GM12878 (cell line): ENCODE data around the gene SETD1A. TPM values are rescaled to one million over a fixed set of nuclear protein-coding genes. Genes with fewer than 3 reads are reported as not detected.

Source experiments
- ATAC-seq: fragments of 200-7000 bp; cut with Tn5 transposase; 3 replicates; pipeline ENCODE4 v1.9.1; 2020; ENCODE audit warnings: mild to moderate bottlenecking, moderate library complexity
- BruUV-seq: library from RNA; stranded (reverse); fragments of 400-500 nt; replicated peaks from 2 replicates; lab custom pipeline; 2021; lab: Mats Ljungman, UMichigan
- CTCF ChIA-PET: fragments of 300-600 bp; sonication (Branson Sonifier 250); formaldehyde crosslinking; extraction: SDS; loops from one replicate; lab custom pipeline; 2021; ENCODE audit warnings: inconsistent platforms; lab: Yijun Ruan, JAX
- POLR2A ChIA-PET: fragments of 350-600 bp; formaldehyde crosslinking; extraction: SDS; loops from one replicate; lab custom pipeline; 2021; ENCODE audit warnings: inconsistent platforms; lab: Charles Lee
- RAD21 ChIA-PET: fragments of 300-600 bp; sonication (Branson Sonifier 250); formaldehyde crosslinking; loops from one replicate; lab custom pipeline; 2023; ENCODE audit warnings: antibody characterized with exemption; ENCODE audit not compliant: unreplicated experiment; lab: Charles Lee
- SMC1A ChIA-PET: fragments of 300-600 bp; sonication (Branson Sonifier 250); formaldehyde crosslinking; loops from one replicate; lab custom pipeline; 2023; ENCODE audit not compliant: unreplicated experiment, uncharacterized antibody; lab: Charles Lee
- DNase-seq: peaks from one replicate; pipeline ENCODE4 v3.0.0-alpha.2; 2011; ENCODE audit warnings: low read depth, low spot score
- FAIRE-seq: peaks from 3 replicates; lab custom pipeline; 2011; peaks lifted over from hg19 to GRCh38; lab: Jason Lieb, UNC
- H2AFZ ChIP-seq: 2 replicates; pipeline ENCODE4 v1.6.0; 2011; ENCODE audit warnings: low read depth, low read length, control low read depth; ENCODE audit not compliant: control insufficient read depth
- H3K27ac ChIP-seq: 2 replicates; pipeline ENCODE4 v1.5.1; 2011; ENCODE audit warnings: control low read depth; ENCODE audit not compliant: control insufficient read depth, insufficient read depth
- H3K27me3 ChIP-seq, 2 experiments: replicated peaks in 1 of 2; 2 replicates each; pipeline versions ENCODE4 v1.6.0 to v1.6.1; 2011; ENCODE audit warnings: low read length in 1 of 2; ENCODE audit not compliant: control insufficient read depth in 2 of 2, insufficient read depth in 2 of 2
- H3K36me3 ChIP-seq, 2 experiments: 2 replicates each; pipeline ENCODE4 v1.5.1; 2011; ENCODE audit warnings: low read length in 1 of 2; ENCODE audit not compliant: control insufficient read depth in 2 of 2, insufficient read depth in 2 of 2
- H3K4me1 ChIP-seq: 2 replicates; pipeline ENCODE4 v1.6.1; 2011; ENCODE audit warnings: mild to moderate bottlenecking, low read length, moderate library complexity, mixed read lengths; ENCODE audit not compliant: control insufficient read depth, insufficient read depth
- H3K4me2 ChIP-seq: 2 replicates; pipeline ENCODE4 v1.6.0; 2011; ENCODE audit warnings: control low read depth; ENCODE audit not compliant: control insufficient read depth, insufficient read depth
- H3K4me3 ChIP-seq: fragments of 200-600 bp; sonication (generic); 2 replicates; pipeline ENCODE4 v1.5.1; 2016
- H3K79me2 ChIP-seq: 2 replicates; pipeline ENCODE4 v1.6.0; 2011; ENCODE audit warnings: low read length; ENCODE audit not compliant: control insufficient read depth, insufficient read depth
- H3K9ac ChIP-seq: 2 replicates; pipeline ENCODE4 v1.8.0; 2011; ENCODE audit warnings: low read length, control low read depth, mixed read lengths; ENCODE audit not compliant: control insufficient read depth, insufficient read depth
- H3K9me3 ChIP-seq: replicated peaks from 3 replicates; pipeline ENCODE4 v1.5.1; 2011; ENCODE audit warnings: mild to moderate bottlenecking, low read length; ENCODE audit not compliant: control insufficient read depth, insufficient read depth
- H4K20me1 ChIP-seq: 2 replicates; pipeline ENCODE4 v1.6.0; 2011; ENCODE audit not compliant: control insufficient read depth, insufficient read depth
- E2F8 ChIP-seq: fragments of 450-650 bp; IDR thresholded peaks from 2 replicates; pipeline ENCODE4 v1.6.1; 2018; ENCODE audit warnings: mild to moderate bottlenecking, low read depth, moderate library complexity; ENCODE audit not compliant: partially characterized antibody
- FOS ChIP-seq: IDR thresholded peaks from 3 replicates; pipeline ENCODE4 v1.6.1; 2011; ENCODE audit warnings: borderline replicate concordance; ENCODE audit not compliant: insufficient read length; ENCODE audit errors: extremely low read depth
- HDGF ChIP-seq: fragments of 450-650 bp; IDR thresholded peaks from 2 replicates; pipeline ENCODE4 v1.6.1; 2016; ENCODE audit warnings: antibody characterized with exemption
- KDM1A ChIP-seq: fragments of 200-600 bp; sonication (generic); IDR thresholded peaks from 2 replicates; pipeline ENCODE4 v1.6.1; 2016; ENCODE audit warnings: borderline replicate concordance
- NBN ChIP-seq: fragments of 450-650 bp; IDR thresholded peaks from 2 replicates; pipeline ENCODE4 v1.6.1; 2016
- NFIC ChIP-seq: IDR thresholded peaks from 2 replicates; pipeline ENCODE4 v1.6.1; 2012; ENCODE audit warnings: low read depth, mild to moderate bottlenecking, inconsistent platforms, low read length, moderate library complexity
- NR2F1 ChIP-seq: fragments of 450-650 bp; conservative IDR thresholded peaks from 2 replicates; pipeline ENCODE4 v1.6.1; 2017; ENCODE audit warnings: mild to moderate bottlenecking
- NRF1 ChIP-seq: conservative IDR thresholded peaks from 2 replicates; pipeline ENCODE4 v1.6.1; 2011; ENCODE audit warnings: mild to moderate bottlenecking, low read depth, low read length, improper control_type of control experiment
- WGBS: methylation state at CpG from one replicate; pipeline ENCODE4 v1.1.6; 2016; ENCODE audit warnings: low lambda C conversion rate; ENCODE audit not compliant: insufficient replicate concordance, insufficient coverage; ENCODE audit errors: missing lambda C conversion rate; 5-methylcytosine and 5-hydroxymethylcytosine counted together
- in situ Hi-C: fragments of 300-500 bp; cut with MboI; formaldehyde crosslinking; loops from 9 replicates; pipeline ENCODE4 v1.14.3; 2018; ENCODE audit warnings: mixed read lengths
- intact Hi-C: fragments of 100-400 bp; cut with micrococcal nuclease; formaldehyde crosslinking; loops from one replicate; pipeline ENCODE4 v1.14.2; 2022; ENCODE audit not compliant: unreplicated experiment
- polyA plus RNA-seq, 11 experiments: library from polyadenylated mRNA; depleted of rRNA in 4 of 11; unstranded in 6 of 11; stranded (reverse) in 5 of 11; fragments of >200 nt; fragmentation: Nextera tagmentation in 4 of 11; fragmentation: Illumina TruSeq in 1 of 11; extraction: Ambion mirVana in 4 of 11; extraction: Trizol in 1 of 11; gene quantifications; 1 replicate in 1 of 11; 2 replicates in 10 of 11; pipeline versions ENCODE4 v1.2.1 to v1.2.3, GENCODE V29; 2011 to 2016; ENCODE audit warnings: inconsistent platforms in 2 of 11, missing spikeins in 2 of 11, low read depth in 1 of 11
- total RNA-seq, 4 experiments: library from RNA; depleted of rRNA in 3 of 4; stranded (reverse); fragments of >200 nt in 3 of 4; fragmentation: Illumina TruSeq in 1 of 4; extraction: Trizol in 1 of 4; gene quantifications; 2 replicates each; pipeline versions ENCODE4 v1.2.1 to v1.2.3, GENCODE V29; 2013 to 2021

SETD1A gene
- total and polyA plus RNA-seq, 10 of the 15 experiments (the other 5 are each of a cell fraction or from before 2014, with no cell fraction given): 0.02 to 25.9 (median 4.9) TPM

GRCh38 chr16:30979170-30980022 lies 21.8 kb downstream of the SETD1A start (continued):
- no peak for TF ChIP-seq NRF1

- intact Hi-C loops: no loop called here
- 98% methylated on average over 15 of the region's 15 CpGs for WGBS
- Histone ChIP-seq H3K4me2 (no peak overlapping the region), H3K4me1 (no peaks in the 10 kb centered on the region), H4K20me1 (no peaks in the 10 kb centered on the region), H3K9me3 (no peaks in the 10 kb centered on the region), H3K79me2 (no peaks in the 10 kb centered on the region), H2AFZ (no peak overlapping the region), H3K9ac (no peak overlapping the region), H3K27me3 (no peaks in the 10 kb centered on the region), H3K27ac (no peak overlapping the region), H3K36me3 (peaks cover 5 to 35% of the 10 kb centered on the region in 2 experiments; a peak in 3 of 4 replicates), H3K4me3 (no peak overlapping the region)
- POLR2A ChIA-PET: no interaction called here
- BruUV-seq: no TSS peak
- SMC1A ChIA-PET: no interaction called here
- CTCF ChIA-PET: no interaction called here
- TF ChIP-seq E2F8: no peak
- no peak for TF ChIP-seq FOS
- TF ChIP-seq HDGF: no peak
- no peak for TF ChIP-seq NR2F1
- no peak for TF ChIP-seq NFIC
- TF ChIP-seq NBN: no peak
- TF ChIP-seq KDM1A: no peak
- FAIRE-seq: no peak
- RAD21 ChIA-PET: no interaction called here
- in situ Hi-C loops: loop anchor here (25.0 kb wide), 1 partner anchor 457 kb away; the partner anchor contains the start of genes COX6A2 and ZNF843
- ATAC-seq: no peak
- no peak for DNase-seq
Observed at GRCh38 chr16:30980023-30980371, 22.4 kb downstream of the SETD1A start.
